Ovary (tissue), 9 donors: ENCODE results near the gene NAV1. TPM values are rescaled to one million over a fixed set of nuclear protein-coding genes. Genes with fewer than 3 reads are reported as not detected.
"Not testable (repeated sequence)": the region's sequence is repeated elsewhere in the genome, so short reads cannot be mapped to it uniquely, and the experiment has no call there.

Experiments used
- DNase-seq, 5 donors: peaks; one replicate each; pipeline ENCODE4 v3.0.0-alpha.2; 2019 to 2020
- H3K27ac ChIP-seq, 2 donors: fragments of 200-600 bp; one replicate each; pipeline versions ENCODE4 v1.5.1 to v1.8.0; 2019 to 2022
- H3K27me3 ChIP-seq: fragments of 200-600 bp; one replicate; pipeline ENCODE4 v1.8.0; 2022
- H3K36me3 ChIP-seq: fragments of 200-600 bp; sonication (generic); one replicate; pipeline ENCODE4 v1.5.1; 2019
- H3K4me1 ChIP-seq: one replicate; pipeline ENCODE4 v1.8.1; 2013; ENCODE audit warnings: mild to moderate bottlenecking, moderate library complexity; ENCODE audit not compliant: insufficient read depth
- H3K4me3 ChIP-seq: fragments of 200-600 bp; sonication (generic); one replicate; pipeline ENCODE4 v1.5.1; 2017
- H3K9me3 ChIP-seq, 2 donors: fragments of 200-600 bp in 1 of 2; sonication (generic) in 1 of 2; one replicate each; pipeline versions ENCODE4 v1.5.1 to v1.8.1; 2013 to 2019; ENCODE audit warnings: mild to moderate bottlenecking in 1 of 2, moderate library complexity in 1 of 2
- CTCF ChIP-seq, 3 donors: fragments of 450-650 bp in 2 of 3; fragments of 200-600 bp in 1 of 3; IDR thresholded peaks; one replicate each; pipeline versions ENCODE4 v1.5.1 to v1.8.0; 2016 to 2022; ENCODE audit warnings: antibody characterized with exemption in 3 of 3, mild to moderate bottlenecking in 1 of 3
- EP300 ChIP-seq: sonication (generic); formaldehyde crosslinking; IDR thresholded peaks from one replicate; pipeline ENCODE4 v1.6.1; 2017; ENCODE audit warnings: antibody characterized with exemption
- POLR2A ChIP-seq: fragments of 450-650 bp; IDR thresholded peaks from one replicate; pipeline ENCODE4 v1.6.1; 2017; ENCODE audit warnings: antibody characterized with exemption, mild to moderate bottlenecking, moderate library complexity
- WGBS, 3 donors: extraction: QIAGEN DNeasy Blood & Tissue Kit in 1 of 3; methylation state at CpG; one replicate each; pipeline versions ENCODE4 v1.1.5 to v1.1.7; 2013 to 2017; 5-methylcytosine and 5-hydroxymethylcytosine counted together
- intact Hi-C, 4 donors: fragments of 100-400 bp; cut with DNase I; formaldehyde crosslinking; loops; one replicate each; pipeline versions ENCODE4 v1.11.0 to v1.15.1; 2022 to 2023
- polyA plus RNA-seq, 2 donors: library from polyadenylated mRNA; stranded (reverse); fragments of 200-250 nt in 1 of 2; fragments of 350-450 nt in 1 of 2; fragmentation: Illumina TruSeq in 1 of 2; extraction: RNeasy Lipid Tissue Mini Kit (QIAGEN cat#74804) in 1 of 2; gene quantifications; one replicate each; pipeline ENCODE4 v1.2.3, GENCODE V29; 2013 to 2014
- total RNA-seq, 7 donors: library from RNA; depleted of rRNA in 2 of 7; stranded (reverse); fragments of >200 nt in 2 of 7; fragmentation: NEBNext Ultra II Directional in 3 of 7; extraction: Animal tissue kit (Norgen Biotek cat#: 25700) in 3 of 7; gene quantifications; one replicate each; pipeline versions ENCODE4 v1.1.0 to v1.2.4, GENCODE V29; 2016 to 2023
- donor health status: DM: no; HTN: no; CAD: no; lungs with moderate emphysema.
- donor health status: DM: no; HTN: no; CAD: no.
- donor health status: Bipolar disorder and iron deficiency.
- donor health status: DM: yes; HTN: yes; CAD: no.
- donor health status: DM: no; HTN: no; CAD: no.
- donor health status: DM: yes; HTN: yes; CAD: no.

The NAV1 gene
- total and polyA plus RNA-seq, 9 donors = 3.4 to 19.6 (median 11.3) TPM

- intact Hi-C loops = loop anchor here in 2 of 4 donors (10.0 kb wide), 2 partner anchors 53 to 73 kb away; partner anchors contain the start of gene PHLDA3 (in 1 of the 2)
- Histone ChIP-seq H3K27ac (no peak overlapping the region), H3K4me3 (no peak overlapping the region), H3K9me3 (no peaks in the 10 kb centered on the region), H3K4me1 (no peaks in the 10 kb centered on the region), H3K27me3 (no peaks in the 10 kb centered on the region), H3K36me3 (no peaks in the 10 kb centered on the region)
- DNase-seq = no peak
- WGBS, 3 donors = 61 to 73% (median 67%) methylated on average over 7 of the region's 7 CpGs
- TF ChIP-seq CTCF (IDR thresholded peaks at IDR 0.05) (no peak), EP300 (no peak), POLR2A (no peak)
Observed at GRCh38 chr1:201517631-201518030, 21.3 kb upstream of the NAV1 start.

GRCh38 chr1:201518071-201518470 is 20.9 kb upstream of the NAV1 start:
- TF ChIP-seq CTCF (IDR thresholded peaks at IDR 0.05) = no peak
- TF ChIP-seq POLR2A = no peak
- no peak for TF ChIP-seq EP300
- H3K4me3 ChIP-seq = no peak overlapping the region
- 87 to 88% (median 87%) methylated on average over 5 of the region's 5 CpGs for whole genome bisulfite sequencing, 3 donors
- H3K36me3 ChIP-seq = no peaks in the 10 kb centered on the region
- intact Hi-C loops = loop anchor here in 2 of 4 donors (10.0 kb wide), 2 partner anchors 53 to 73 kb away; partner anchors contain the start of gene PHLDA3 (in 1 of the 2)
- H3K9me3 ChIP-seq = no peaks in the 10 kb centered on the region
- no peak overlapping the region for H3K27ac ChIP-seq
- no peaks in the 10 kb centered on the region for H3K4me1 ChIP-seq
- no peak for DNase-seq
- no peaks in the 10 kb centered on the region for H3K27me3 ChIP-seq

- H3K4me1 ChIP-seq, H3K4me3 ChIP-seq, intact Hi-C loops, H3K27ac ChIP-seq, H3K9me3 ChIP-seq, H3K36me3 ChIP-seq, DNase-seq, H3K27me3 ChIP-seq: not testable (repeated sequence)
- WGBS, 3 donors = 83 to 95% (median 84%) methylated on average over 14 of the region's 14 CpGs
Observed at GRCh38 chr1:201520046-201520575, 18.8 kb upstream of the NAV1 start.

GRCh38 chr1:201525193-201525778 is 13.6 kb upstream of the NAV1 start:
- no peaks in the 10 kb centered on the region for H3K4me1 ChIP-seq
- no peak for DNase-seq
- no peaks in the 10 kb centered on the region for H3K36me3 ChIP-seq
- no peak overlapping the region for H3K27ac ChIP-seq
- TF ChIP-seq CTCF (IDR thresholded peaks at IDR 0.05) (no peak), EP300 (no peak), POLR2A (no peak)
- no peak overlapping the region for H3K4me3 ChIP-seq
- H3K27me3 ChIP-seq = no peaks in the 10 kb centered on the region
- intact Hi-C loops = no loop called here
- 95 to 100% (median 98%) methylated on average over 1 of the region's 1 CpG for WGBS, 3 donors
- no peaks in the 10 kb centered on the region for H3K9me3 ChIP-seq

GRCh38 chr1:201527879-201528278 is 11.0 kb upstream of the NAV1 start:
- H3K4me1 ChIP-seq = no peaks in the 10 kb centered on the region
- intact Hi-C loops = no loop called here
- no peak for DNase-seq
- TF ChIP-seq EP300 (no peak), POLR2A (no peak), CTCF (IDR thresholded peaks at IDR 0.05) (no peak)
- no peak overlapping the region for H3K4me3 ChIP-seq
- WGBS, 3 donors = 86 to 88% (median 87%) methylated on average over 5 of the region's 5 CpGs
- H3K36me3 ChIP-seq = no peaks in the 10 kb centered on the region
- no peaks in the 10 kb centered on the region for H3K27me3 ChIP-seq
- no peaks in the 10 kb centered on the region for H3K9me3 ChIP-seq
- no peak overlapping the region for H3K27ac ChIP-seq
